Left ventricle myocardium inferior (tissue), 1 donor: ENCODE results near the gene EIF3B. TPM values are rescaled to one million over a fixed set of nuclear protein-coding genes. Genes with fewer than 3 reads are reported as not detected.
A peak's percentile ranks its signal among the peaks of the same experiment; 100 is the strongest.

Source experiments
- DNase-seq: peaks from one replicate; pipeline ENCODE4 v3.0.0-alpha.2; 2020
- H3K27ac ChIP-seq: fragments of 200-600 bp; replicated peaks from 2 replicates; pipeline ENCODE4 v1.8.0; 2021
- H3K27me3 ChIP-seq: fragments of 200-600 bp; 2 replicates; pipeline ENCODE4 v1.8.0; 2021; ENCODE audit warnings: low read depth
- H3K36me3 ChIP-seq: fragments of 200-600 bp; 2 replicates; pipeline ENCODE4 v1.8.0; 2021
- H3K4me1 ChIP-seq: fragments of 200-600 bp; 2 replicates; pipeline ENCODE4 v1.8.0; 2021
- H3K4me3 ChIP-seq: fragments of 200-600 bp; 2 replicates; pipeline ENCODE4 v1.8.0; 2021; ENCODE audit warnings: mild to moderate bottlenecking, moderate library complexity
- H3K9me3 ChIP-seq: fragments of 200-600 bp; replicated peaks from 2 replicates; pipeline ENCODE4 v1.8.0; 2021
- intact Hi-C: fragments of 100-400 bp; cut with micrococcal nuclease; formaldehyde crosslinking; loops from one replicate; pipeline ENCODE4 v1.11.0; 2022
- total RNA-seq: library from RNA; stranded (reverse); fragmentation: NEBNext Ultra II Directional; extraction: Animal tissue kit (Norgen Biotek cat#: 25700); gene quantifications from one replicate; pipeline ENCODE4 v1.2.1, GENCODE V29; 2021
- TF ChIP-seq, protein P1 (sequence below): fragments of 200-600 bp; IDR thresholded peaks from 2 replicates; pipeline ENCODE4 v1.8.0; 2021; ENCODE audit warnings: antibody characterized with exemption, mild to moderate bottlenecking, borderline replicate concordance
- donor health status: DM: no; HTN: yes; CAD: no; lungs with severe emphysema.

Gene EIF3B
- total RNA-seq, 1 donor from 2014 or later, result 68.9 TPM

DNA sequence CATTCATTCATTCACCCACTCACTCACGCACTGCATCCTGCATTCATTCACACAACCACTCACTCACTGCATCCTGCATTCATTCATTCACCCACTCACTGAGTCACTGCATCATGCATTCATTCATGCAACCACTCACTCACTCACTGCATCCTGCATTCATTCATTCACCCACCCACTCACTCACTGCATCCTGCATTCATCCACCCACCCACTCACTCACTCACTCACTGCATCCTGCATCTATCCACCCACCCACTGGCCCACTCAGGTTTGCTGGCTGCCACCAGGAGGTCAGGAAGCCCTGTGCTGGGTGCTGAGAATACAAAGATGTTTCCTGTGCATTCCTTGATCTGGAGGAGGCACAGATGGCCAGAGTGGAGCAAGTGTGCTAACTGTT lies 38.0 kb upstream of the EIF3B start:
- intact Hi-C loops, result no loop called here
- DNase-seq, result no peak
- no peak overlapping the region for H3K4me3 ChIP-seq
- no peaks in the 10 kb centered on the region for H3K9me3 ChIP-seq
- H3K27ac ChIP-seq, result no peak overlapping the region
- H3K4me1 ChIP-seq, result peaks cover 26% of the 10 kb centered on the region
- TF ChIP-seq, protein P1, sequence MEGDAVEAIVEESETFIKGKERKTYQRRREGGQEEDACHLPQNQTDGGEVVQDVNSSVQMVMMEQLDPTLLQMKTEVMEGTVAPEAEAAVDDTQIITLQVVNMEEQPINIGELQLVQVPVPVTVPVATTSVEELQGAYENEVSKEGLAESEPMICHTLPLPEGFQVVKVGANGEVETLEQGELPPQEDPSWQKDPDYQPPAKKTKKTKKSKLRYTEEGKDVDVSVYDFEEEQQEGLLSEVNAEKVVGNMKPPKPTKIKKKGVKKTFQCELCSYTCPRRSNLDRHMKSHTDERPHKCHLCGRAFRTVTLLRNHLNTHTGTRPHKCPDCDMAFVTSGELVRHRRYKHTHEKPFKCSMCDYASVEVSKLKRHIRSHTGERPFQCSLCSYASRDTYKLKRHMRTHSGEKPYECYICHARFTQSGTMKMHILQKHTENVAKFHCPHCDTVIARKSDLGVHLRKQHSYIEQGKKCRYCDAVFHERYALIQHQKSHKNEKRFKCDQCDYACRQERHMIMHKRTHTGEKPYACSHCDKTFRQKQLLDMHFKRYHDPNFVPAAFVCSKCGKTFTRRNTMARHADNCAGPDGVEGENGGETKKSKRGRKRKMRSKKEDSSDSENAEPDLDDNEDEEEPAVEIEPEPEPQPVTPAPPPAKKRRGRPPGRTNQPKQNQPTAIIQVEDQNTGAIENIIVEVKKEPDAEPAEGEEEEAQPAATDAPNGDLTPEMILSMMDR, result no peak
- H3K36me3 ChIP-seq, result no peaks in the 10 kb centered on the region
- no peaks in the 10 kb centered on the region for H3K27me3 ChIP-seq

DNA sequence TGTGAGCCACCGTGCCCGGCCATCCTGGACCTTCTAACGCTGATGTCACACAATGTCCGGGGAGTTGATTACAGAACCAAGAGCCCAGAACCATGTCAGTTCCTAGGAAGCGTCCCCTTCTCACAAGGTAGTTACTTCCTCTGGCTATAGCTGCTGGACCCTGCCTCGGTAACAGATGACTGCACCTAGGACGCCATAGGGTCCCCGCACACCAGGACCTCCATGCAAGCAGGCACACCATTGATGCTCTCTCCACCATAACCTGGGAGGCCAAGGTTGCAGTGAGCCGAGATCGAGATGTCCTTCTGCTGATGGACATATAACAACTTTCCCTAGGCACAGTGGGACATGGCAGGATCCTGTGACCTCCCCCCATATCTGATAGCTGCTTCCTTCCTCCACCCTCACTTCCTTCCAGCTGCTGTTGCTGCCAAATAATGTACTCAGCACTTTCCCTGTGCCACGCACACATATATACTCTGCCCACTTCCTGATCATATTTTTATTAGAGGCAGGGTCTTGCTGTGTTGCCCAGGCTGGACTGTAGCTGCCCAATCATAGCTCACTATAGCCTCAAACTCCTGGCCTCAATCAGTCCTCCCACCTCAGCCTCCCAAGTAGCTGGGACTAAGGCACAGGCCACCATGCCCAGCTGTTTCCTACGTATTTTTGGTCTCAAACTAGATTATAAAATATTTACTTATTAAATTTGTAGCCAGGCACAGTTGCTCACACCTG lies 36.9 kb upstream of the EIF3B start:
- intact Hi-C loops, result no loop called here

GRCh38 chr7:2321020-2321419 lies 33.6 kb upstream of the EIF3B start:
- Histone ChIP-seq H3K27ac (no peak overlapping the region), H3K4me1 (no peaks in the 10 kb centered on the region), H3K27me3 (no peaks in the 10 kb centered on the region), H3K4me3 (no peak overlapping the region), H3K36me3 (no peaks in the 10 kb centered on the region), H3K9me3 (no peaks in the 10 kb centered on the region)
- TF ChIP-seq, protein P1, result no peak
- no peak for DNase-seq
- intact Hi-C loops, result no loop called here

More for the DNA sequence above, 36.9 kb upstream of the EIF3B start:
- no peaks in the 10 kb centered on the region for H3K36me3 ChIP-seq
- no peaks in the 10 kb centered on the region for H3K9me3 ChIP-seq
- no peak for DNase-seq
- no peaks in the 10 kb centered on the region for H3K27me3 ChIP-seq
- no peak overlapping the region for H3K27ac ChIP-seq
- H3K4me1 ChIP-seq, result peaks cover 18% of the 10 kb centered on the region
- no peak overlapping the region for H3K4me3 ChIP-seq
- TF ChIP-seq, protein P1, result no peak

DNA sequence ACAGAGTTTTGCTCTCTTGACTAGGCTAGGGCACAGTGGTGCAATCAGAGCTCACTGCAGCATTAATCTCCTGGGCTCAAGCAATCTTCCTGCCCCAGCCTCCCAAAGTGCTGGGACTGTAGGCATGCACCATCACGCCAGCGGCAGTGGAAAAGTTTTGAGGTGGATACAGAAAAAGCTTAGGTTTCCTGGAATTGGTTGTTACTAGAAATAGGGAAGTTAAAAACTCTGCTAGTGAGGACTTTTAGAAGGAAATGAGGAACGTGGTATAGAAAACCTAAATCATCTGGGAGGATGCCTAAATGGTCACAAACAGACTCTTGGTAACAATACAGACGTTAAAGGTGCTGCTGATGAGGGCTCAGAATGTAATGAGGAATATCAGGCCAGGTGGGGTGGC lies 29.5 kb upstream of the EIF3B start:
- Histone ChIP-seq H3K9me3 (no peaks in the 10 kb centered on the region), H3K27ac (peak overlapping the region; percentile 30), H3K4me1 (no peaks in the 10 kb centered on the region), H3K27me3 (no peaks in the 10 kb centered on the region), H3K4me3 (no peak overlapping the region), H3K36me3 (no peaks in the 10 kb centered on the region)
- intact Hi-C loops, result no loop called here
- TF ChIP-seq, protein P1, result no peak
- DNase-seq, result no peak

- DNase-seq, result no peak
- no peaks in the 10 kb centered on the region for H3K4me1 ChIP-seq
- intact Hi-C loops, result no loop called here
- H3K36me3 ChIP-seq, result no peaks in the 10 kb centered on the region
- H3K9me3 ChIP-seq, result no peaks in the 10 kb centered on the region
- no peaks in the 10 kb centered on the region for H3K27me3 ChIP-seq
- no peak overlapping the region for H3K27ac ChIP-seq
- TF ChIP-seq, protein P1, result no peak
- H3K4me3 ChIP-seq, result no peak overlapping the region
Observed at GRCh38 chr7:2326951-2327350, 27.7 kb upstream of the EIF3B start.
